Cerebellar nuclear complex (tissue), 1 donor: ENCODE results near the gene RBM47.
"Not testable (repeated sequence)": the region's sequence is repeated elsewhere in the genome, so short reads cannot be mapped to it uniquely, and the experiment has no call there.

Experiments used
- DNase-seq, 2 experiments: peaks; one replicate each; lab custom pipeline; 2025; lab: John Stamatoyannopoulos, UW

Gene RBM47

GRCh38 chr4:40407468-40407867 lies 222.2 kb downstream of the RBM47 start:
- not testable (repeated sequence) for DNase-seq

DNA sequence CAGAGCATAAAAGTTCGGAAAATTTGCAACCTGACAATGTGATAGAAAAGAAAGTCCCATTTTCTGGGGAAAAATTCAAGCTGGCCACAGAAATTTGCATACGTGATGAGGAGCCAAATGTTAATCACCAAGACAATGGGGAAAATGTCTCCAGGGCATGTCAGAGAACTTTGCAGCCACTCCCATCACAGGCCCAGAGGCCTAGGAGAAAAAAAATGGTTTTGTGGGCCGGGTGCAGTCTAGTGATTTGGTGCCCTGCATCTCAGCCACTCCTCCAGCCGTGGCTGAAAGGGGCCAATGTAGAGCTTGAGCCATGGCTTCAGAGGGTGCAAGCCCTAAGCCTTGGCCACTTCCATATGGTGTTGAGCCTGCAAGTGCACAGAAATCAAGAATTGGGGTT lies 223.3 kb downstream of the RBM47 start:
- DNase-seq, result no peak

DNA sequence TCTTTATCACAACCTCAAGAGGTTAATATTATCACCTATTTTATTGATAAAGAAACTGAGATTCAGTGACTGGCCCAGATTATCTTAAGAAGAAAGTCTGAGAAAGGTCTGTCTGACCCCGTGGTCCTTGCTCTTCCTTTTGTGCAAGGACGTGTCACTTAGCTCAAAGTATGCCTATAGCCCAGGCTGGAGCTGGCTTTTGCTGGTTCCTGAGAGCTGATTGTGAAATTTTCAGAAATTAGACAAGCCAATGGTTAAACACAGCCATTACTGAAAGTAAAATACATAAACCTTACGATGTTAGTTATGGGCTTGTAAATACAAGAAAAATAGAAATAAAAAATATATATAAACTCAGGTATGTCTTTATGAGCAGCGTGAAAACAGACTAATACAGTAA lies 224.5 kb downstream of the RBM47 start:
- no peak for DNase-seq

DNA sequence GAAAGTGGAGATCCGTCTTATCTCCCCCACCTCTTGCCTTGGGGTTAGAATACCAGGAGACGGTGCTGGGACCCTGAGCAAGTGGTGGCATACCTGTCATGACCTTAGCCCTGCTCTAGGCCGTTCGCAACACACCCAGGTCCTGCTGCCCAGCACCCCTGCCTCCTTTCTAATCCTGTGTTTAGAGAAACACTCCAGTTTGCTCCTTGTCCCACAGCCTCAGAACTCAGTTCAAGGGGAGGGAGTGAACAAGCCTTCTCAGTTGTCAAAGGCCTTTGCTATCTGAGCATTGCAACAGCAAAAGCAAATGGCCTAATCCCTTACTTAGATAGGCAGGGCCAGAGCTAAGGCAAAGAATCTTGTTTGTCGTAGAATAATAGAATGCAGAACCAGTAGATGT lies 226.6 kb downstream of the RBM47 start:
- no peak for DNase-seq

DNA sequence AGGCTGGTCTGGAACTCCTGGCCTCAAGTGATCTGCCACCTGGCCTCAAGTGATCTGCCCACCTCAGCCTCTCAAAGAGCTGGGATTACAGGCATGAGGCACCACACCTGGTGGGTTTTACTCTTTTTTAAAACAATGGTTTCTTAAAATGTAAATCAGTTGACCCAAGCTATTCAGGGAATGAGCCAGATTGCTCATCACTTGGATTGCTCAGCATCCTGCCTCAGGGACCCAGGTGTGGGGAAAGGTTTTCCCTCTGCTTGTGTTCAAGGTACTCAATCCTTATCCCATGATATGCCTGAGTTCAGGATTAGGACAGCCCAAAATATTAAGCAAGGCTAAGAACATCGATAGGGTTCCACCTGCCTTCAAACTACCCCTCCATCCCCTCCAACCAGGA lies 227.1 kb downstream of the RBM47 start:
- no peak for DNase-seq

DNA sequence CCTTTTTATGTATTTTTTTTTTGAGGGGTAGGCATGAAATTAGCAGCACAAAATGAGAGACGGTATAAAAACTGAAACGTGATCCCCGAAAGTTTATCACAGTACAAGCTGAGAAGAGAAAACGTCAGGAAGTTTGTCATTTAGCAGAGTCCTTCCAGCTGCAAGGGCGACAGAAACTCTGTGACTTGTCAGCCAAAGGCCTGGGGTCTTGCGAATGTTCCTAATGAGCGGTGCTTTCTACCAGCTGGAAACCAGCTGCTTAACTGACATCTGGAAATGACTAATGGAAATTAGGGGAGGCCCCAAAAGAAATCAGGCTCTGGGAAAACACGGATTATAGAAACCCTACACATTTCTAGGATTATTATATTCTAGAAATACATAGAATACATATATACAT lies 228.0 kb downstream of the RBM47 start:
- DNase-seq, result no peak

GRCh38 chr4:40401096-40401495 lies 228.6 kb downstream of the RBM47 start:
- DNase-seq, result no peak

DNA sequence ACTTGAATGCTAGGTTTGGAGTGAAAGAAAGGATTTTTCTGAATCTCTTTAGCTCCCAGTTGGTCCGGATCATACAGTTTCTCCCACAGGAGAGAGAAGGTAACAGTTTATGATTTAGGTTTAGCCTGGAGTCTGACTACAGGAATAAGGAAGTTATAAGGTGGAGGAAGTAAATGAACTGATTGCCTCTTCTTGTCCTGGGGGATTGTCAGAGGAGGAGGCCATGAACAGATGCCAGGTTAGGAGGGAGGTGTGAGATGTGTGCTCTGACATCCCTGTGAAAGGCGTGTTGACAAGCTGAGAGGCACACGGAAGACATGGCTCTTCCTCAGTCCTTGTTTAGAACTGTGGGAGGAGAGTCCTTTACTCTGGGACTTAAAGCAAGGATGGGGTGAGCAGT lies 230.1 kb downstream of the RBM47 start:
- DNase-seq, result no peak

DNA sequence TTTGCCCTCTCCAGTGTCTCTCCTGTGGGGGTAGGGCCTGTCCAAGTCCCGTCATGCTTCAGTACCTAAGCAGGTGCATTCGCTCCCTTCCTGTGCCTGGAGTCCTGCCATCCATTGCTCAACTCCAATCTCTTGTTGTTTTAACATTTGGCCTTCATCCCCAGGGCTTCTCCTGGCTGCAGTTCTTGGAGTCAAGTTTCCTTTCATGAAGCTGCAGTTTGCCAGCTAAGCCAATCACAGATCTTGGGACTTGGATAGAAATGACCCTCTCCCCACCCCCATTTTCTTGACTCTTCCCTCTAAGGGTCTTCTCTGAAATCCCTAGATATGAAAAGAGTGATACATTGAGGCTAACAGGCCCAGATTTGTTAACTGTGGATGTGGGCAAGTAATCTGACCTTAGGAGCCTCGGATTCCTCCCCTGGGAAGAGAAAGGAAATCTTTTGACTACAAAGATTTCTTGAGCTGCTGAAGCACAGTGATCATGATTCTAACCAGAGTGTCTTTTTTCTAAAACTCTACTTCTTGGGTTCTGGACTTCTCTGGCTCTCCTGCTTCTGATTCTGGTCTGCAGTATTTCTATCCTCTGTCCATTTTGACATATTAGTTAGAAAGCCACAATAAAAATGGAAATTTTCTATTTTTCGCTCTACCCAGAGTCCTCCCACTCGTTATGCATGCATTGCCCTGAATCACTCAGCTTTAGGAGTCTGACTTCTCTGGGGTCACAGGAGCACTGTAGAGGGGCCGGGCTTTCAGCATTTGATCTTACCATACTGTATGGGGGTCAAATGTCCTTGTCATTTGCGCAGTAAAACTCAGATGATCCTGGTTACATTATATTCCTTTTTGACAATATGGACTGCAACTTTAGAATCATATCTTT lies 233.5 kb downstream of the RBM47 start:
- no peak for DNase-seq

- no peak for DNase-seq
Observed at GRCh38 chr4:40395166-40395900, 234.3 kb downstream of the RBM47 start.

- DNase-seq, result no peak
Observed at GRCh38 chr4:40394236-40394635, 235.4 kb downstream of the RBM47 start.

DNA sequence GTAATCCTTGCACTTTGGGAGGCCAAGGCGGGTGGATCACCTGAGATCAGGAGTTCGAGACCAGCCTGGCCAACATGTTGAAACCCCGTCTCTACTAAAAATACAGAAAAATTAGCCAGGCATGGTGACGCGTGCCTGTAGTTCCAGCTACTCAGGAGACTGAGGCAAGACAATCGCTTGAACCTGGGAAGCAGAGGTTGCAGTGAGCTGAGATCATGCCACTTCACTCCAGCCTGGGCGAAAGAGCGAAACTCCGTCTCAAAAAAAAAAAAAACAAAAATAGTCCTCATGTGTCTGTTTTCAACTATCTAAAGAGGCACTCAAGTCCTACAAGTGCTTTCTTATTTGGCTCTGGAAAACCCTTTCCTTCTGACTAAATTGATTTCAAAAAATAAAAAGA lies 237.4 kb downstream of the RBM47 start:
- DNase-seq, result not testable (repeated sequence)

DNA sequence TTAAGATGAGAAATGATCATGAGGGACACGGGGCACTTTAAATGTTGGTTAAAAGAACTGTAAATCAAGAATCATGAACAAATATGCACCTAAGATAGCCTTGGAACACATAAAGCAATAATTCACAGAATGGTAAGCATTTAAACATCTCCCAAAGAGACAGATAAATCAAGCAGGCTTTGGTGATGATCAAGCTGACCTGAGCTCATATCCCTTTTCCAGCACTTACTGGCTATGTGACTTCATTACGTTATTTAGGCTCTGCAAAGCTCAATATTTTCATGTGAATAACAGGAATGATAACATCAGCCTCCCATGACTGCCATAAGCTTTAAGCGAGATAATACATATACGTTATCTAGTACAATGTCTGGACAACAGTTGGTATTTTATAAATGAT lies 239.7 kb downstream of the RBM47 start:
- DNase-seq, result no peak

GRCh38 chr4:40388239-40388638 lies 241.4 kb downstream of the RBM47 start:
- DNase-seq, result no peak

DNA sequence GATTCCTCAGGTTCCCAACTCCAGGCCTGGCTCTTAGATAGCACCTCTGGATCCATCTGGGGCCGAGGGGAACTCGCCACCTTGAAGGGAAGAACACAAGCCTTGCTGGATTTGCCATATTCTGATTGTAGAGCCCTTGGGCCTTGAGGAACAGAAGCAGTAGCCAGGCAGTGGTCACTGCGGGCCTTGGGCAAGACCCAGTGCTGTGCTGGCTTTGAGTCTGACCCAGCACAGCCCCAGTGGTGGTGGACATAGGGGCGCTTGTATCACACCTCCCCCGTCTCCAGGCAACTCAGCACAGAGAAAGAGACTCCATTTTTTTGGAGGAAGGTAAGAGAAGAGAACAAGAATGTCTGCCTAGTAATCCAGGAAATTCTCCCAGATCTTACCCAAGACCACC lies 249.0 kb downstream of the RBM47 start:
- no peak for DNase-seq

DNA sequence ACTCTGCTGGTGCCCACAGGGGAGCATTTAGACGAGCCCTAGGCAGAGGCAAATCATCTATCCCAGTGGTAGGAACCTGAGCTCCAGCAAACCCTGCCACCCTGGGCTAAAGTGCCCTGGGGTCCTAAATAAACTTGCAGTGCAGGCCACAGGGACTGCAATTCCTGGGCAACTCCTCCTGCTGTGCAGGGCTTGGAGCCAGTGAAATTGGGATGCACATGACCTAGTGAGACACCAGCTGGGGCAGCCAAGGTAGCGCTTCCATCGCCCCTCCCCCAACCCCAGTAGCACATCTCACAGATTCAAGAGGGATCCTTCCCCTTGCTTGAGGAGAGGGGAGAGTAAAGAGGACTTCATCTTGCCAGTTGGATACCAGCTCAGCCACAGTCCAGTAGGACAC lies 250.4 kb downstream of the RBM47 start:
- DNase-seq, result no peak

GRCh38 chr4:40378619-40379018 lies 251.0 kb downstream of the RBM47 start:
- DNase-seq, result no peak

DNA sequence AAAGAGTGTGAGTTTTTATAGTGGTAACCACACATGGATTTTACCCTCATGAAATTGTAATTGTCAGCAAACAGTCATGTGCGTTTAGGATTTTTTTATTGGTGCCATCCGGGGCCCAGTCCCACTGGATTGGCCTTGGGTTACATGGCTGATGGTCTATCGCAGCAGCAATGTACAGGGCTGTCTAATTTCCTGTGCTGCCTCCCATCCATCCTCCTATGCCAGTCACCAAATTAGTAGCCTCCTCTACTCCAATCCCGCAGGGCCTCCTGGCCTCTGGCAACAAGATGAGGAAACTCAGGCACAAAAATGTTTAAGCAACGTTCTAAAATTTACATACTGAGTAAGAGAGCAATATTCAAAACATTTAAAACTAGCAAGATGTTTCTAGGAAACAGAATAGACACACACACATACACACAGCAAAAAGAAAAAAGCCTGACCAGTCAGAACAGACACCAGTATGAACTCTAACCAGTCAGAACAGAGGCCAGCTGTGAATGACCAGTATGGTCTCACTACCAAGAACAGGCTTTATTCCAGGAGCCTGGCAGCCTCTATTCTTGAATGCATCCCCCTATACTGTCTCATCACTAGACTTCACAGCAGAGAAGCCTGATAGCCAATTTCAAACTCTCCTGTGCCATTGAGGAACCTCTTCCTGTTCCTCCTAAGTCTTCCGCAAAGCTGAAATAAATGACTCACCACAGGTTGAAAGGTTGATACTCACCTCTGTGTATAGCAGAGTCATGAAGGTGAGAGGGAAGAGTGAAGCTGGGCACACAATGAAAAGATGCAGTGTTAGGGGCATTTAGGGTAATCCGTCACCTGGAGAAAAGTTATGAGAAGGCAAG lies 251.9 kb downstream of the RBM47 start:
- DNase-seq, result no peak

- DNase-seq, result no peak
Observed at GRCh38 chr4:40375620-40376019, 254.0 kb downstream of the RBM47 start.

GRCh38 chr4:40375095-40375494 lies 254.6 kb downstream of the RBM47 start:
- no peak for DNase-seq

- DNase-seq, result no peak
Observed at GRCh38 chr4:40373636-40374035, 256.0 kb downstream of the RBM47 start.
